ENCODE results near the gene MIER2.

DNA sequence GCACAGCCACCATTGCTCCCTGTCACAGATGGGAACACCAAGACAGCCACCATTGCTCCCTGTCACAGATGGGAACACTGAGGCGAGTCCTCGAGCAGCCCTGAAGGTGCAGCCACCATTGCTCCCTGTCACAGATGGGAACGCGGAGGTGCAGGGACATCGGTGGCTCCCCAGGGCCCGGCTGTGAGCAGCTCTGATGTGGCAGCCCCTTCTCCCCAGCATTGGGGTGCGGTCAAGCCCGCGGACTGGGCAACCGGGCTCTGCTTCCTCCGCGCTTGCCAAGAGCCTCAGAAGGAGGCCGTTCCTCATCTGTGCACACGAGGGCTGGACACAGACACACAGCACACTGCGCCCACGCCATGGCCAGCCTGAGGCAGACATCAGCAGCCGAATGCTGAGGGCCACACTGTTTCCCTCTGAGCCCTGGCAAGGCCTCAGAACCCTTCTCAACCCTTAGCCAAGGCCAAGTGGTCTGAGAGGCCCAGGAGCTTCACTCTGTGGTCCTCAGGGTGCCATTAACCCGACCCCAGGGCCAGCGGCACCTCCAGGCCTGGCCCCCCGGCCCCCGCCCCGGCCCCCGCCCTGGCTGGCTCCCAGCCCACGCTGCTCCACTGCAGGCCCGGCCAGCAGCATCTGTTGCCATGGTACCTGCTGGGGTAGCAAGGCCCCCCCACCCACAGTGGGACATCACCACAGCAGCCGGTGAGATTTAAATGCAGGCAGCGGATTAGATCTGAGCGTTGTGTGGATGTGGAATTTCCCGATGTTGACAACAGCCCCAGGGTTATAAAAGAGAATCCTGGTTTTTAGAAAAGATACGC is 46.0 kb upstream of the MIER2 start:
- TF ChIP-seq, protein P1, sequence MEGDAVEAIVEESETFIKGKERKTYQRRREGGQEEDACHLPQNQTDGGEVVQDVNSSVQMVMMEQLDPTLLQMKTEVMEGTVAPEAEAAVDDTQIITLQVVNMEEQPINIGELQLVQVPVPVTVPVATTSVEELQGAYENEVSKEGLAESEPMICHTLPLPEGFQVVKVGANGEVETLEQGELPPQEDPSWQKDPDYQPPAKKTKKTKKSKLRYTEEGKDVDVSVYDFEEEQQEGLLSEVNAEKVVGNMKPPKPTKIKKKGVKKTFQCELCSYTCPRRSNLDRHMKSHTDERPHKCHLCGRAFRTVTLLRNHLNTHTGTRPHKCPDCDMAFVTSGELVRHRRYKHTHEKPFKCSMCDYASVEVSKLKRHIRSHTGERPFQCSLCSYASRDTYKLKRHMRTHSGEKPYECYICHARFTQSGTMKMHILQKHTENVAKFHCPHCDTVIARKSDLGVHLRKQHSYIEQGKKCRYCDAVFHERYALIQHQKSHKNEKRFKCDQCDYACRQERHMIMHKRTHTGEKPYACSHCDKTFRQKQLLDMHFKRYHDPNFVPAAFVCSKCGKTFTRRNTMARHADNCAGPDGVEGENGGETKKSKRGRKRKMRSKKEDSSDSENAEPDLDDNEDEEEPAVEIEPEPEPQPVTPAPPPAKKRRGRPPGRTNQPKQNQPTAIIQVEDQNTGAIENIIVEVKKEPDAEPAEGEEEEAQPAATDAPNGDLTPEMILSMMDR (IDR thresholded peaks at IDR 0.05; ENCODE audit: insufficient read depth, low read length): no peak
- TF ChIP-seq GABPA (IDR thresholded peaks at IDR 0.05; ENCODE audit: low read depth) (no peak), POLR2AphosphoS5 (IDR thresholded peaks at IDR 0.05; ENCODE audit: low read depth) (no peak), SPI1 (IDR thresholded peaks at IDR 0.05; ENCODE audit: borderline replicate concordance, low read depth) (no peak)
